ENCODE measurements around the gene RFX1.

Gene RFX1

DNA sequence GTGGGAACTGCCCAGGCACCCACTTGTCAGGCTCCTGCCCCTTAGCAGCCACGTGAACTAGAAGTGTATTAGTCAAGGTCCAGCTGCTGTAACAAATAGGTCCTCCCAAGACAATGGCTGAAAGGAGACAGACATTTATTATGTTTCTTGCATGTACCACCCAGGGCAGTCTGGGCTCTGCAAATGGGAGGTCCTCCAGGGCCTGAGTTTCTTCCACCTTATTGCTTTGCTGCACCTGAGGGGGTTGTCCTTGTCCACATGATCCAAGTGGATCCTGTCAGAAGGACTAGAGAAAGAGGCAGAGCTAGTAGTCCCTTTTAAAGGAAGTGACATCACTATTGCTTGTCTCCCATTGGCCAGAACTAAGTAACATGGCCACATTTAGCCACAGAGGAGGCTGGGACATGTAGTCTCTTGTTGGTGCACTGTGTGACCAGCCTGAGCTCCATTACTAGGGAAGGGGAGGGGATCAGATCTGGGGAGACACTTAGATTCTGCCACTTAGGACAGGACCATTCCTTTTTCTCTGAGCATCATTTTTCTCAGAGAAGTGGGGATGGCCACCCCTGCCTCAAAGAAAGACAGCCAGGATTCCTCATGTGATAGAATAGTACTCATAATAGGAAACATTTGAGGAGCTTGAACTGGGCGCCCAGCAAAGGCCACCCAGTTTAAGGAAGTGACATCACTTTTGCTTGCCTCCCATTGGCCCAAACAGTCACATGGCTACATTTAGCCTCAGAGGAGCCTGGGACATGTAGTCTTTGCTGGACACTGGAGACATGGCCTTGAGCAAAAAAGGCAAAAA, 85.0 kb downstream of the RFX1 start:
- Histone ChIP-seq H3K4me3 (no peak overlapping the region), H3K27ac (no peak overlapping the region)
- no peak for DNase-seq (ENCODE audit: low spot score)
- no peak for TF ChIP-seq CTCF (IDR thresholded peaks at IDR 0.05)

DNA sequence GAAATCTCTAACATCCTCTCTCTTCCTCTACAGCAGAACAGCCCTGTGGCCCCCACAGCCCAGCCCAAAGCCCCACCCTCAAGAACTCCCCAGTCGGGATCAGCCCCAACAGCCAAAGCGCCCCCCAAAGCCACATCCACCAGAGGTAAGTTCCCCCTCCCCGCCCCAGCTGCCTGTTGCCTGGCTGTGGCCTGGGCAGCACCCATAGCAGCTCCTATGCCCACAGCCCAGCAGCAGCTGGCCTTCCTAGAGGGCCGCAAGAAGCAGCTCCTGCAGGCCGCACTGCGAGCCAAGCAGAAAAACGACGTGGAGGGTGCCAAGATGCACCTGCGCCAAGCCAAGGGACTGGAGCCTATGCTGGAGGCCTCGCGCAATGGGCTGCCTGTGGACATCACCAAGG, 85.6 kb downstream of the RFX1 start:
- no peak overlapping the region for H3K4me3 ChIP-seq
- TF ChIP-seq CTCF (IDR thresholded peaks at IDR 0.05) = no peak
- no peak for DNase-seq (ENCODE audit: low spot score)
- H3K27ac ChIP-seq = no peak overlapping the region

DNA sequence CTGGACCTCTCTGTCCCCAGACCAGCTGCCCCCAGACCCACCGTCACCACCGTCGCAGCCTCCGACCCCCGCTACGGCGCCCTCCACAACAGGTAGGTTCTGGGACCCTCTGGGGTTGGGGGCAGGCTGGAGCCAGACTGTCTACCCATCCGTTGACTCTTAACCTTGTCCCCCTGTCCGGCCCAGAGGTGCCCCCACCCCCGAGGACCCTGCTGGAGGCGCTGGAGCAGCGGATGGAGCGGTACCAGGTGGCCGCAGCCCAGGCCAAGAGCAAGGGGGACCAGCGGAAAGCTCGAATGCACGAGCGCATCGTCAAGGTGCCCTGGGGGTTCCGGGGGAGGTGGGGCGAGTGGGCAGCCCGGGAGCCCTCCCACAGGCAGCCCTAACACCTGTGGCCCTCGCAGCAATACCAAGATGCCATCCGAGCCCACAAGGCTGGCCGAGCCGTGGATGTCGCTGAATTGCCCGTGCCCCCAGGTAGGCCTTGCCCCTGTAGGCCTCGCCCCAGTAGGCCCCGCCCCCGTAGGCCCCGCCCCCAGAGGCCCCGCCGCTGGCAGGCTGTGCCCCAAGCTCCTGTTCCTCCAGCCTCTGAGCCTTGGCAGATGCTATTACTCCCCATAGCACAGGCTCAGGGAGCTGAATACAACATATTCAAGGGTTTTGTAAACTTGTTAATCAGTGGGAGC, 87.3 kb downstream of the RFX1 start:
- no peak overlapping the region for H3K4me3 ChIP-seq
- DNase-seq (ENCODE audit: low spot score) = no peak
- no peak overlapping the region for H3K27ac ChIP-seq
- no peak for TF ChIP-seq CTCF (IDR thresholded peaks at IDR 0.05)

GRCh38 chr19:13917888-13918406, 88.2 kb downstream of the RFX1 start:
- H3K4me3 ChIP-seq = no peak overlapping the region
- H3K27ac ChIP-seq = no peak overlapping the region
- TF ChIP-seq CTCF (IDR thresholded peaks at IDR 0.05) = no peak
- DNase-seq (ENCODE audit: low spot score) = no peak

DNA sequence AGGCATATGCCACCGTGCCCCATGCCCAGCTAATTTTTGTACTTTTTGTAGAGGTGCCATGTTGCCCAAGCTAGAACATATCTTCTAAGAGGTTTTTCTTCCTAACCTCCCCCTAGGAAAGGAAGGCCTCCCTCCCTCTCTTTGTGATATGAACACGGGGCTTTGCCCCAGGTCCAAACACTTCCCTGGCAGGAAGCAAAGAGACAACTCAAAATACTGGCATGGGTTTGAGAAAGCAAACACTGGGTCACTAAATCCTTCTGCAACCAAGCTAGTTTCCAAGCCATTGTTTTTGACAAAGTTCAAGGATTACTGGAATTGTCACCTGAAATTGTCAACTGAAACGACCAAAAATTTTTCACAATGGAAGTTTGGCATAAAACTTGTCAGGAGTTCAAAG, 91.3 kb downstream of the RFX1 start:
- no peak for TF ChIP-seq CTCF (IDR thresholded peaks at IDR 0.05)
- DNase-seq (ENCODE audit: low spot score) = no peak
- H3K27ac ChIP-seq = no peak overlapping the region
- H3K4me3 ChIP-seq = no peak overlapping the region

- H3K4me3 ChIP-seq = no peak overlapping the region
- DNase-seq (ENCODE audit: low spot score) = no peak
- TF ChIP-seq CTCF (IDR thresholded peaks at IDR 0.05) = no peak
- no peak overlapping the region for H3K27ac ChIP-seq
Observed at GRCh38 chr19:13913352-13913751, 92.8 kb downstream of the RFX1 start.

All from coronary artery (tissue), 2 donors.